Activated T-cell treated with anti-CD3 and anti-CD28 coated beads for 1 hour (primary cell): ENCODE data around the gene HMGN1.

Experiments
- DNase-seq: peaks from one replicate; pipeline ENCODE4 v3.0.0-alpha.2; 2020; ENCODE audit warnings: low read depth

Gene HMGN1

DNA sequence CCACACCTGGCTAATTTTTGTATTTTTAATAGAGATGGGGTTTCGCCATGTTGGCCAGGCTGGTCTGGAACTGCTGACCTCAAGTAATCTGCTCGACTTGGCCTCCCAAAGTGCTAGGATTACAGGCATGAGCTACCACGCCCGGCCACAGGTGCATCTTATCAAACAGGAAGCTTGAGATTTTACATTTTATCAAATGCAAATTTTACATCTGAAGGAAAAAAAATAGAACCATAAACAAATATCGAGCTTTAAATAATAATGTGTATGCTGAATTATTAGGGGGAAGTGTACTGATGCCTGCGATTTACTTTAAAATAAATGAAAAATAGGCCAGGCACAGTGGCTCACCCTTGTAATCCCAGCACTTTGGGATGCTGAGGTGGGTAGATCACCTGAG, 18.9 kb downstream of the HMGN1 start:
- no peak for DNase-seq

DNA sequence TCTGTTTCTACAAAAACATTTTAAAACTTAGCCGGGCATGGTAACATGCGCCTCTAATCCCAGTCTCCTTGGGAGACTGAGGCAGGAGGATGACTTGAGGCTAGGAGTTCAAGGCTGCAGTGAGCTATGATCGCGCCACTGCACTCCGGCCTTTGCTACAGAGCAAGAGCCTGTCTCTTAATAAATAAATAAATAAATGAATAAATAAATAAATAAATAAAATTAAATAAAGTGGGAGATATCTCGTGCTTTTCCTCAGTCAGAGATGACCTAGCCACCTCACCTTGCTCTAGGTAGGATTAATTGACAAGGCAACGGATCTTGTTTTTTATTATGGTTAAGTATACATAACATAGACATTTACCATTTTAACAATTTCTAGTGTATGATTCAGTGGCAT, 21.2 kb downstream of the HMGN1 start:
- DNase-seq = no peak

DNA sequence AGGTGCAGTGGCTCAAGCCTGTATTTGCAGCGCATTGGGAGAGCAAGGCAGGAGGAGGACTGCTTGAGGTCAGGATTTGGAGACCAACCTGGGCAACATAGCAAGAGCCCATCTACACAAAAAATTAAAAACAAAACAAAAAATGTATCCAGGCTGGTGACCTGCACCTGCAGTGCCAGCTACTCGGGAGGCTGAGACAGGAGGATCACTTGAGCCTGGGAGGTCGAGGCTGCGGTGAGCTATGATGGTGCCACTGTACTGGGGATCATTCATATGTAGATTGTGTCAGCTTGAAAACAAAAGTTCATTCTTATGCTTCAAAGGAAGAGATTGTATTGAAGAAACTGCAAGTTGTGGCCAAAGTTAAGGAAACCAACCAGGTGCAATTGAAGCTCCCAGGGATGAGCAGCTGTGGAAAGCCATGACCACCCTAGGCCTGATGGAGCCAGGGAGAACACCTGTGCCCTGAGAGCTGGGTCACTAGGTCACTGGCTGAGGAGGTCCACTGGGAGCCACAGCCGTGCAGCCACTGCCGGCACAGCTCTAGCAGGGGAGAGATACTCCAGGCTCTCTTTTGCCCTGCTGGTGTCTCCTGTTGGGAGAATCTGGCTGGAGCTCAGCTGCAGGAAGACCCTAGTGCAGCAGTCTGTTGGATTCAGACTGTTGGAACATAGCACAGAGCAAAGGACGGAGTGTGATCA, 22.1 kb downstream of the HMGN1 start:
- DNase-seq = no peak

DNA sequence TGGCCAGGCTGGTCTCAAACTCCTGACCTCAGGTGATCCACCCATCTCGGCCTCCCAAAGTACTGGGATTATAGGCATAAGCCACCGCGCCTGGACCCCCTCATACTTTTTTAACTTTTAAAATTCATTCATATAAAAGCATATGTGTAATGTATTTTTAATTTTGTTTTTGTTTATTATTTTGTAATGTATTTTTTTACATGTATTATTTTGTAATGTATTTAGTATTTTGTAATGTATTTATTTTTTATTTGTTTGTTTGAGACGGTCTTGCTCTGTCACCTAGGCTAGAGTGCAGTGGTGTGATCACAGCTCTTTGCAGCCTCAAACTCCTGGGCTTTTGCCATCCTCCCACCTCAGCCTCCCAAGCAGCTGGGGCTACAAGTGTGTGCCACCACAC, 23.4 kb downstream of the HMGN1 start:
- no peak for DNase-seq

DNA sequence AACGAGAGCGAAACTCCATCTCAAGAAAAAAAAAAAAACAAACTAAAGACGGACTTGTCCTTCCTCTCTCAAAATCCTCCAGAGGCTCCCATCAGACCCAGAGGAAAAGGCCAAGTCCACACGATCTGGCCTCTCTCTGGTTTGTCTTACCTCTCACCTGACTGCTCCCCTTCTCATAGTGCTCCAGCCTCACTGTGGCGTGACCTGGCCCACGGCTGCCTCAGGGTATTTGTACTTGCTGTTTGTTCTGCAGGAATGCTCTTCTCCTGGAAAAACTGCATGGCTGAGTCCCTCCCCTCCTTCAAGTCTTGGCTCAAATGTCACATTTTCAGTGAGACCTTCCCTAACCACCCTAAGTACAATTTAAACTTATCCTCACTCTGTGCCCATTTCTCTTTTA, 27.5 kb downstream of the HMGN1 start:
- no peak for DNase-seq

DNA sequence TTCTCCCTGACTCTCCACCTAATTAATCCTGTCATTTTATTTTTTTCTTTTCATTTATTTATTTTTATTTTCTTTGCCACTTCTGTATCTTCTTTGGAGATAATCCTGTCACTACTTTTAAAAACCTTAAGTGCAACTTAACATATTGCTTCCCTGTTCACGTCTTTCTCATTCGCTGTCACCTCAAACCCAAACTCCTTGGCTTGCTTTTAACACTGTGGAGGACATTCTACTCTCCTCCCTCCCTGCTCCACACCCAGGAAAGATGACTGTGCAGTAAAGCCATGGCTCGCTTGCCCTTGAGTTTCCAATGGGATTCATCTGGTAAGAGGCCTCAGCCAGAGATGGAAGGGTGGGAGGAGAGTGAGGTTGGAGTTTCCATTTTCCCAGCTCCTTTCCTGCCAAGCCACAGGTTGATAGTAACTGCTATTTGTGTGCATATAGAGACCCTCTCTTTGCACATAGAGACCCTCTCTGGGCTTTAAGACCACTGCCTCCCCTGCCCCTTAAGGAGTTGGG, 29.0 kb downstream of the HMGN1 start:
- DNase-seq = no peak

DNA sequence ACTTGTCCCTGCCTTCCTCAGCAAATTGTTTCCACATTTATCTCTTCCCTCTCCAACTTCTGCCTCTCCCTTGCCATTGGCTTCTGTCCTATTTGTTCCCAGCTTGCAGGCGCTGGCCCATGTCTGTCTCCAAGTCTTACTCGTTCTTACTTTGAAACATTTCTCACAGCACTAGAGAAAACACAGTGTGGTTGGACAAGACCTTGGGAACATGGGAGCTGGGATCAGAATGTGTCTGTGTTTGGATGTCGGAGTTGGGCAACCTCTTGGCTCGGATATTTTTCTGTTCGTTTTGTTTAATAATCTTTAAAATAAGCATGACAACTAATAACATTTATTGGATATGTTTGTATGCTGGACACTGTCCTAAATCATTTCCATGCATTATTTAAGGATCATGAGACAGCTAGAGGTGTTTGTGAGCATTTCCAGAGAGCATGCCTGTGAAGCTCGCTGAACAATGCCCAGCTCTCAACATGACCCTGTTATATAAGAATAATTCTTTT, 29.6 kb downstream of the HMGN1 start:
- DNase-seq = no peak

DNA sequence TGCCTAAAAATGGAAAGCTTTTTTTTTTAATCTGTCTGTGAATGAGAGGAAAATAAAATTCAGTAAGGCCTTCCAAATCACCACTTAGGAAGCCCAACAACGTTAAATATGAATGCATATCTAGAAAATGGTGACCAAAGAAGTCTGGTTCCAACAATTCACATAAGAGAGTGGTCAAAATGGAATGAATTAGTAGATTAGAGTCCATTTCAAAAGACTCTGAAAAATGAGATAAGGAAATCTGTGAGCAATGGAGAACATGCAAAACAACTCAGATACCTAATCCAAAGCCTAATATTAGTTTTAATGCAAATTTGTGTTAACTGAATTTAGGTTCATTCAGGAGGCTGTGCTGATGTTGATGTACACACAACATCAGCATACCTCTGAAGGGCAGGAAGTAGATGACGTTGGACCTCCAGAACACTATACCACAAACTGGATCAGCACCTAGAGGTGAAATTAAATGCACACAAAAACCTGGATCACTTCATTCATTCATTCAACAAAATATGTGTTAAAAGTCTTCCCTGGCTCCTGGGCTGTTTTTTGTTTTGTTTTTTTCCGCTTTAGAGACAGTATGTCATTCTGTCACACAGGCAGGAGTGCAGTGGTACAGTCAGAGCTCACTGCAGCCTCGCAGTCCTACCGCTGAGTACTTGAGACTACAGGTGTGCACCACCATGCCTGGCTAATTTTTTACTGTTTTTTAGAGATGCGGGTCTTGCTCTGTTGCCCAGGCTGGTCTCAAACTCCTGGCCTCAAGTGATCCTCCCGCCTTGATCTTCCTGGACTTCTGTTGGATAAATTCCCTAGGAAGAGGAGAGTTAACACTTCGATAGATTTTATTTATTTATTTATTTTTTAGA, 30.6 kb downstream of the HMGN1 start:
- DNase-seq = no peak

DNA sequence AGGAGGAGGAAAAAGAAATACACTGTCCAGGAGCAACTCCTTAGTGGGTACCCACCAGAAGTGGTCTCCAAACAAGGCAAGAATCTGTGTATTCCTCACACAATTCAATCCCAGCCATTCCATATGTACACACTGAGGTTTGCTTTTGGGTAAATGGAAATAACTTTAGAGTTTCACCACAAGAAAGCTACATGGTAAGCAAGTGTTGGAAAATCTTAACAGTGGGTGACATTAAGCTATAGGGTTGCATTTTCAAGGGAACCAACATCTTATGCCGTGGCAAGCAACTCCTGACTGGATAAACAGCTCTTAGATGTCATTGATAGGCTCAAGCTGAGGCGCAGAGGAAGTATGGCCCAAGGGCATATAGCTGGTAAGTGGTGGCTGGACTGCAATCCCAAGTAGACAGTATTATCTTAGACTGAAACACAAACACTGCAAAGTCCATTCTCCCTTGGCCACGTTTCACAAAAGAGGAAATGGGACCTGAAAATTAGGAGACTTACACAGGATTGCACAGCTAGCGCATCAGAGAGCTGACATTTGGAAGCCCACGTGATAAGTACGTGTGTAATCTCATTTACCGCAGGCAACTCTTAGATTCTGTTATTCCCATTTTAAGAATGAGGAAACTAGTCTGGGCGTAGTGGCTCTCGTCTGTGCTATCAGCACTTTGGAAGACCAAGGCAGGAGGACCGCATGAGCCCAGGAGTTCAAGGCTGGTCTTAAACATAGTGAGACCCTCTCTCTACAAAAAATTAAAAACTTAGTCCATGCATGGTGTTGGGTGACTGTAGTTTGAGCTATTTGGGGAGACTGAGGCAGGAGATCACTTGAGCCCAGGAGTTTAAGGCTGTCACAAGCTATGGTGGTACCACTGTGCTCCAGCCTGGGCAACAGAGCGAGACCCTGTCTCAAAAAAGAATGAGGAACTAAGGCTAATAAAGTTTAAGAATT, 31.5 kb downstream of the HMGN1 start:
- no peak for DNase-seq

DNA sequence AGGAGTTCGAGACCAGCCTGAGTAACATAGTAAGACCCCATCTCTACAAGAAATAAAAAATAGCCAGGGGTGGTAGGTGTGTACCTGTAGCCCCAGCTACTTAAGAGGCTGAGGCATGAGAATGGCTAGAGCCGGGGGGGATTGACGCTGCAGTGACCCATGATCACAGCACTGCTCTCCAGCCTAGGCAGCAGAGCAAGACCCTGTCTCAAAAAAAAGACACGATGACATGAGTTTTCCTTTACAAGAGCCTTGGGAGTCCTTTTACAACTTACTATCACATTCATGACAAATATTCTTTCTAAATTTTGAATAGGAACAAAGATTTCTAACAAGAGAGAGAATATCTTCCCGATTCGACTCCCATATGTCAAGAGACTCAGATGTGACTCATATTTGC, 32.2 kb downstream of the HMGN1 start:
- DNase-seq = no peak

DNA sequence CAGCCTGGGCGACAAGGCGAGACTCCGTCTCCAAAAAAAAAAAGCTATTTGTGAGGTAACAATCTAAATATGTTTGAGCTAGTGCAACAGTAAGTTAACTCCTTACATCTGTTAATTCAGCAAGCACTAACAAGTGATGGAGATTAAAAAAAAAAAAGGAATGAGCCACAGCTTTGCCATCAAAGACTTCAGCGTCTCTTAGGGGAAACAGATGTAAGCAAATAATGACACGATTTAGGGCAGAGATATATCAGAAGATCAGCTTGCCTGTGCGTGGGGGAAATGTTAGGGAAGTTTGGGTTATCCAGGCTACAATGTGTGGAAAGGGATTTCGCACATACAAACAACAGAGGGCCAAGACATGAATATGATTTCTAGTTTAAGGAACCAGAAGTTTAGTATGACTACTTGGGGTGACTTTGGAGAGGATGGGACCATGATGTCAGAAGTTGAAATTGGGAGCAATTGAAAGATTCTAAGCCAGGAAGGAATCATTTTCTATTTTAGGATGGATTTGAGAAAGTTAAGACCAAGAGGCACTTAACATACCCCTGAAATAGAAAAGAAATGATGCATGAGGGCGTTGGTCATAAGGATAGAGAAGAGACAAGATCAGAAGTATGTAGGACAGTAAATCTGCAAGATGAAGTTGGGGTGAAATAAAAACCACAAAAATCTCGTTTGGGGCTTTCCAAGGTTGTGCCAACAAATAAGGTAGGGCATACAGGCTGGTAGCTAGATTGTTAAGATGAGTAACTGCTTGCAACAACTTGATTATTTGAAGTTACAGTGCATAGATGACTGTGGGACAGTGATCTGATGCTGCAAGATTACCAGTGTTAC, 33.1 kb downstream of the HMGN1 start:
- DNase-seq = no peak

DNA sequence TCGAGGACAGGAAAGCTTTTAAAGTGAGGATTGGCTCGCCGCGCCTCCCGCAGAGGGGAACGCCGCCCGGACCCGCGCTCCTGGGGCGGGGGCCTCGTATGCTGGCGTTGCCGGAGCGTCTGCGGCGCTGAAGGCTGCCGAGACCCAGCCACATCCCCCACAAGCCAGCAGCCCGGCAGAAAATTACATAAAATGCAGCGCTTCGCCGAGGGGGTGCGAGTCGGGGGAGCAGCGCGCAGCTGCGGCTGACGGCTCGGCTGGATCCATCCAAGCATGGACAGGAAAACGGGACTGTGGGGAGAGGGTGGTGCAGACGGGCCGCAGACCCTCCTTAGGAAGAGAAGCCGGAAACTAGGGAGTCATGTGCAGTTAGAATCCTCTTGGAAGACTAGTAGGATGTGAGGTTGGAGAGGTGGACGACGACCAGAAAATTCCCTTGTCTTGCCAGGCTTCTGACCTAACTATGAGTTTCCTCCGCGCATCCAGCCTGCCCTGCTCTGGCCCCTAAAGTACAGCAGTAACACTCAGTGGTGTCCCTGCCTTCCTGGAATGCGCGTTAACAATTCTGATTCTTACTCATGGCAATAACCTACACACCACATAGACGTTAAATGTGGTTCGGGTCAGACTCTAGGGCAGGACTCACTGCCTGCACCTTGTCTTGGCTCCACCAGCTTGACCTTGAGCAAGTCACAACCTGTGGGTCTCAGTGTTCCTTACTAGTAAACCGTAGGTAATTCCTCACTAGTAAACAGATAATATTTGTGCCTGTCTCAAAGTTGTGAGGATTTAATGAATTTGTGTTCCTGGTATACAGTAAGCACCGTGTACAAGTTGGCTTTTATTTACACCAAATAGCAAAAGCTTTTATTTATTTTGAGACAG, 34.5 kb downstream of the HMGN1 start:
- peak; percentile 20 for DNase-seq

DNA sequence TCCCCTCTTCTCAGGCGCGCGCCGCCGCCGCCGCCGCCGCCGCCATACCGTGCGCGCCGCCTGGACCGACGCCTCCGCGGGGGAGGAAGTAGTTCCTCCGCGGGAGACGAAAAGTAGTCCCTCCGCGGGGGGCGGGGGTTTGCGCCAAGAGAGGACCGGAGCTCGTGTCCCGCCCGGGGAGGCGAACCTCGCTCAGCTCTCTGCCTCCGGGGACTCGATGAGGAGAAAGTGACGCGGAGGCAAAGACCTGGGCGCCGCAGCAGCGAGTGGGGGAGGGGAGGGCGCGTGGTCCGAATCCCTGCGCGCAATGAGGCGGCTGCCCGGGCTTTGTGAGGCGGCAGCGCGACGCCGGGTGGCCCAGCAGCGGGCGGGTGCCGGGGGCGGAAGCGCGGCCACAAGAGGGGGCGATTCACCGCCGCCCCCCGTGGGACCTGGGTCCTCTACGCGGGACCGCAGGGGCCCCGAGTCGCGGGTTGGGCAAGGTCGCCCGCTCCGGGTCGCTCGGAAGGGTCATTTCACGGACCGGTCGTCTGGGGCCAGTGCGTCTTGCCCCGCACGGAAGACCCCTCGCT, 35.2 kb downstream of the HMGN1 start, which contains the start of gene BRWD1:
Gene BRWD1, minus strand, starts transcription at position 62 of the 572 bp plus-strand sequence. CDS start 141 bp downstream, outside the sequence.
- DNase-seq = peak; percentile 69

DNA sequence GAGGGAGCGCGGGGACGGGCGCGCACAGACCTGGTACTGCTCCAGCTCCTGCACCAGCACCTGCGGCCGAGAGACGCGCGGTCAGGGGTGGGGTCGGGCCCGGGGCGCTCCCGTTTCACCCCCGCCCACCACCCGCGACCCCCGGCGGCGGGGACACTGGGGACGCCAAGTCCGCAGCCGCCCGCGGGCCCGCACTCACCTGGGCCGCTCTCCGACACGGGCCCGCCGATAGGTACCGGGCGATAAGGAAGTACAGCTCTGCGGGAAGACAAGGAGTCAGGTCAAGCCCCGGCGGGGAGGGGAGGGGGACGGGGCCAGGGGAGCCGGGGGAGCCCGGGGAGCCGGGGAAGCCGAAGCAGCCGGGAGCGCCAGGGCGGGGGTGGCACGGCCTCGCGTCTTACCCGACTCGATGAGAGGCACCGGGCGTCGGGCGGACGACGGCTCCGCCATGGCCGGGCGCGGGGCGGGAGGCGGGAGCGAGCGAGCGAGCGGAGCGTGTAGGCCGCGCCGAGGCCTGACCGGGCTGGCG, 35.8 kb downstream of the HMGN1 start:
- no peak for DNase-seq

DNA sequence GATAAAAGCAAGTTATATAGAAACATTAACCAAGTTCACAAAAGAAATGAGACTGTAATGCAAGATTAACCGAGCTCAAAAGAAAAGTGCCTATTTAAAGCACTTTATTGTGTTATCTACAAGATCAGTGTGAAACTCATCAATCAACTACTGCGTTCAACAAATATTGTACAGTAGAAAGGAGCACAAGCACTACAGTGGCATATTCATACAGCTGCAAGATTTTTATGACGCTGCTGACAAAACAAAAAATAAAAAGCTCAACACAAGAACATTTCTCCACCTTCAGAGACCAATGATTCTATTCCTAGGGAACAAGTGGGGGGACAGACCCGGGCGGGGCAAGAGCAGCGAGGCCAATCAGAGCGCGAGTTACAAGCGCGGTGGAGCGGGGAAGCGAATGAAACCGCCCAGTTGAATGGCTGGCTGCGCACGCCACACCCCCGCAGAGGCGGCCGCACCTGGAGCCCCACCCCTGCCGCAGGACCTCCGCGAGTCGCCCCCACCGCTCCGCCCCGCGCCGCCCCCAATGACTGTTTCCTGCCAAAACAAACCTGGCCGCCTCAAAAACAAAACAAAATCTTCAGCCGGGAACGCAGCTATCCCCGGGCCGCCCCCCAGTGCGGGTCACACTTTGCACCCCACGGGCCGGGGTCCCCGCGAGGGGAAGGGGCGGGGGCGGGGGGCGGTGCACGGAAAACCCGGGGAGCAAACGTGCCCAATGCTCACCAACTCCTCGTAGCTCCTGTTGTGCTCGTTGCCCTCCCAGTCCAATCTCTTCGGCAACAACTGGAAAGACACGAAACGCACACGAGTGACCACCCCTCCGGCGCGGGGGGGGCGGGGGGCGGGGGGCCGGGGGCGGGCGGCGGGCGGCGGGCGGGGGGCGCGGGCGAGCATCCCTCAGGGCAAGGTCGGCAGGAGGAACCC, 36.5 kb downstream of the HMGN1 start:
- DNase-seq = peak; percentile 94

DNA sequence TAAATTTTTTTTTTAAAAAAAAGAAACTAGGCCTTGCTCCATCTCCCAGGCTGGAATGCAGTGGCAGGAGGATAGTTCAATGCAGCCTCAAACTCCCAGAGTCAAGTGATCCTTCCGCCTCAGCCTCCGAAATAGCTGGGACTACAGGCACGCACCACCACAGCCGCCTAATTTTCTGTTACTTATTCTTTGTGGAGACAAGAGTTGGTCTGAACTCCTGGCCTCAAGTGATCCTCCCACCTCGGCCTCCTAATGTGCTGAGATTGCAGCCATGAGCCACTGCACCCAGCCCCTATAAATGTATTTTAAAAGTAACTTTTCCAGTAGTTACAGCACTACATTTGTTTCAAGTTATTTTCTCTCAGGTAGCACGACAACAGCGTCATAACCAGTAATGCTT, 37.7 kb downstream of the HMGN1 start:
- no peak for DNase-seq

DNA sequence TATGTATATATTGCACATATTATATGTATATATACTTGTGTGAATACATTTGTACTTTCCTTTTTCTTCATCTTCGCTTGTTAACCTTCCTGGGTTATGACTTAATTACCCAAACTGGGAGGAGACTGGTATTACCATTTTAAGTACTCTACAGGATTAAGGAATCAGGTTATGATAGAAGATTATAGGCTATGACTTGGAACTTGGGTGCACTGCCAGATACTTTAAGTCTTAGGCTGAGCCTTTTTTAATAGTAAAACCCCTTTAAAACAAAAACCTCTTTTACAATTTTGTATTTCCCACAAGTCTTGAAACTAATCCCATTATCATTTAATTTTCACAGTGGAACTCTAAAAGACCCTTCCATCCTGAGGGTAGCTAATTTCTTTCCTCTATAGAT, 41.4 kb downstream of the HMGN1 start:
- DNase-seq = no peak

DNA sequence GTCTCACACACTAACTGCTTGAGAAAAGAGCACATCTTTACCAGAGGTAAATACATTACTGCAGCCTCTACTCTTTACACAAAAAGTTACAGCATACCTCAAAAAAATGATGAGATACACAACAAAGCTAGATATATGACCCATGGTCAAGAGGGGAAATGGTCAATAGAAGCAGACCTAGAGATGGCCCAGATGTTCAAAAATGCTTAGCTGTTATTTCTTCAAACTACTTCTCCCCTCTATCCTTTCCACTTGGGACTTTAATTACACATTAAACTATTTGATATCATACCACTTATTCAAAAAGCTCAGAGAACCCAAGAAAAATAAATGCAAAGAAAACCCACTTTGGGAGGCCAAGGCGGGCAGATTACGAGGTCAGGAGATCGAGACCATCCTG, 48.3 kb downstream of the HMGN1 start:
- no peak for DNase-seq
